Activated gamma-delta T cell (primary cell): Measurements from ENCODE around the gene RPS17.

ENCODE experiments used
- DNase-seq: peaks from one replicate; lab custom pipeline; 2025; lab: John Stamatoyannopoulos, UW
- total RNA-seq, 2 donors: gene quantifications; one replicate each; lab custom pipeline; 2026; lab: John Stamatoyannopoulos, UW

Gene RPS17
- total RNA-seq = 21.9 to 30.2 reads per million in 2 donors

- DNase-seq = no peak
These were observed at the start of gene RPS17 for GRCh38 chr15:82540055-82540983. RPS17 (minus strand) TSS chr15:82540457; CDS start chr15:82540428, 29 bp downstream.

- no peak for DNase-seq
These were observed 47.5 kb upstream of the RPS17 start for GRCh38 chr15:82587805-82588204.

GRCh38 chr15:82585072-82585471 is 44.8 kb upstream of the RPS17 start:
- DNase-seq = no peak

- DNase-seq = no peak
These were observed 40.5 kb upstream of the RPS17 start for GRCh38 chr15:82580713-82581112.

- DNase-seq = no peak
These were observed 35.1 kb upstream of the RPS17 start for GRCh38 chr15:82575335-82575734.

- DNase-seq = no peak
These were observed 32.7 kb upstream of the RPS17 start for GRCh38 chr15:82572986-82573385.

GRCh38 chr15:82572311-82572710 is 32.1 kb upstream of the RPS17 start:
- DNase-seq = no peak

- no peak for DNase-seq
These were observed 31.5 kb upstream of the RPS17 start for GRCh38 chr15:82571722-82572222.

GRCh38 chr15:82570721-82571508 is 30.7 kb upstream of the RPS17 start:
- no peak for DNase-seq

- no peak for DNase-seq
These were observed 29.6 kb upstream of the RPS17 start for GRCh38 chr15:82569834-82570233.

GRCh38 chr15:82568986-82569385 is 28.7 kb upstream of the RPS17 start:
- DNase-seq = no peak

GRCh38 chr15:82567661-82568060 is 27.4 kb upstream of the RPS17 start:
- DNase-seq = no peak

- DNase-seq = no peak
These were observed 26.4 kb upstream of the RPS17 start for GRCh38 chr15:82566690-82567089.

GRCh38 chr15:82558502-82558901 is 18.2 kb upstream of the RPS17 start:
- no peak for DNase-seq

- no peak for DNase-seq
These were observed 16.2 kb upstream of the RPS17 start for GRCh38 chr15:82556315-82557035.

GRCh38 chr15:82554849-82555248 is 14.6 kb upstream of the RPS17 start:
- DNase-seq = no peak

GRCh38 chr15:82554351-82554750 is 14.1 kb upstream of the RPS17 start:
- DNase-seq = no peak

- DNase-seq = no peak
These were observed 13.6 kb upstream of the RPS17 start for GRCh38 chr15:82553846-82554245.

- DNase-seq = no peak
These were observed 12.6 kb upstream of the RPS17 start for GRCh38 chr15:82552861-82553260.

- DNase-seq = no peak
These were observed 11.5 kb upstream of the RPS17 start for GRCh38 chr15:82551646-82552247.

GRCh38 chr15:82549199-82549665 is 9.0 kb upstream of the RPS17 start:
- DNase-seq = no peak
